K562 (cell line): ENCODE measurements around the gene COL15A1. TPM values are rescaled to one million over a fixed set of nuclear protein-coding genes. Genes with fewer than 3 reads are reported as not detected.

Experiments
- CTBP1 ChIP-seq: fragments of 450-650 bp; IDR thresholded peaks from 2 replicates; pipeline ENCODE4 v1.6.1; 2016; ENCODE audit warnings: borderline replicate concordance
- ELF1 ChIP-seq: fragments of 200-800 bp; sonication (Bioruptor generic); IDR thresholded peaks from 2 replicates; pipeline ENCODE4 v1.6.1; 2016; ENCODE audit warnings: missing genetic modification characterization, missing compliant biosample characterization
- FOXP1 ChIP-seq: sonication (generic); formaldehyde crosslinking; IDR thresholded peaks from 2 replicates; pipeline ENCODE4 v1.8.0; 2022; ENCODE audit warnings: mild to moderate bottlenecking, missing genetic modification reagents
- NELFE ChIP-seq: IDR thresholded peaks from 2 replicates; pipeline ENCODE4 v1.6.1; 2011; ENCODE audit warnings: mild to moderate bottlenecking; ENCODE audit not compliant: insufficient read depth, insufficient read length
- NONO ChIP-seq, 2 experiments: fragments of 200-400 bp in 1 of 2; fragments of 450-650 bp in 1 of 2; formaldehyde crosslinking in 1 of 2; IDR thresholded peaks; 2 replicates each; pipeline ENCODE4 v1.6.1; 2017; ENCODE audit warnings: low read depth in 2 of 2, mild to moderate bottlenecking in 2 of 2, moderate library complexity in 2 of 2, low read length in 1 of 2
- POLR2AphosphoS2 ChIP-seq: IDR thresholded peaks from 2 replicates; pipeline ENCODE4 v1.6.1; 2012; ENCODE audit warnings: low read length, improper control_type of control experiment
- TGIF2 ChIP-seq: sonication (generic); formaldehyde crosslinking; IDR thresholded peaks from 2 replicates; pipeline ENCODE4 v1.8.1; 2022; ENCODE audit warnings: mild to moderate bottlenecking, missing genetic modification reagents, moderate library complexity
- ZNF184 ChIP-seq: sonication (generic); formaldehyde crosslinking; IDR thresholded peaks from 2 replicates; pipeline ENCODE4 v1.5.0; 2020; ENCODE audit warnings: missing genetic modification reagents
- ZSCAN32 ChIP-seq: fragments of 450-650 bp; formaldehyde crosslinking; IDR thresholded peaks from 2 replicates; pipeline ENCODE4 v1.4.0; 2020; ENCODE audit warnings: mild to moderate bottlenecking, moderate library complexity
- polyA plus RNA-seq, 8 experiments: library from polyadenylated mRNA; depleted of rRNA in 4 of 8; stranded (reverse) in 5 of 8; unstranded in 3 of 8; fragments of >200 nt; fragmentation: Nextera tagmentation in 2 of 8; fragmentation: Illumina TruSeq in 1 of 8; extraction: Ambion mirVana in 2 of 8; extraction: Trizol in 1 of 8; gene quantifications; 2 replicates each; pipeline versions ENCODE4 v1.2.1 to v1.2.3, GENCODE V29; 2011 to 2014; ENCODE audit warnings: inconsistent platforms in 1 of 8, missing spikeins in 1 of 8
- total RNA-seq, 7 experiments: library from RNA; depleted of rRNA in 6 of 7; stranded (reverse); fragments of >200 nt in 6 of 7; fragmentation: Illumina TruSeq in 2 of 7; extraction: Trizol in 2 of 7; gene quantifications; 2 replicates each; pipeline versions ENCODE4 v1.2.1 to v1.2.3, GENCODE V29; 2011 to 2021; ENCODE audit warnings: low replicate concordance in 1 of 7
- TF ChIP-seq, protein P1 (sequence below): fragments of 250-450 bp; sonication (Bioruptor Pico); IDR thresholded peaks from 2 replicates; pipeline ENCODE4 v1.5.0; 2022; ENCODE audit warnings: mild to moderate bottlenecking
- TF ChIP-seq, protein P2 (sequence below): IDR thresholded peaks from 3 replicates; pipeline ENCODE4 v1.6.1; 2011; ENCODE audit warnings: borderline replicate concordance, mild to moderate bottlenecking, moderate library complexity; ENCODE audit not compliant: insufficient read length; ENCODE audit errors: extremely low read depth
- TF ChIP-seq, protein P3 (sequence below): sonication (generic); formaldehyde crosslinking; IDR thresholded peaks from 2 replicates; pipeline ENCODE4 v1.8.0; 2022; ENCODE audit warnings: mild to moderate bottlenecking, missing genetic modification reagents
- TF ChIP-seq, protein P4 (sequence below): fragments of 250-450 bp; sonication (Bioruptor Pico); IDR thresholded peaks from 2 replicates; pipeline ENCODE4 v1.5.0; 2020; ENCODE audit warnings: mild to moderate bottlenecking, borderline replicate concordance
- TF ChIP-seq, protein P5 (sequence below): fragments of 250-450 bp; sonication (Bioruptor Pico); IDR thresholded peaks from 2 replicates; pipeline ENCODE4 v1.6.1; 2021; ENCODE audit warnings: mild to moderate bottlenecking
- TF ChIP-seq, protein P6 (sequence below), 2 experiments: fragments of 250-450 bp in 1 of 2; fragments of 450-650 bp in 1 of 2; sonication (Bioruptor Pico) in 1 of 2; IDR thresholded peaks; 2 replicates each; pipeline versions ENCODE4 v1.6.1 to v1.8.0; 2016 to 2021; ENCODE audit warnings: mild to moderate bottlenecking in 2 of 2, moderate library complexity in 2 of 2, missing compliant biosample characterization in 1 of 2, missing genetic modification characterization in 1 of 2
- TF ChIP-seq, protein P7 (sequence below): fragments of 200-800 bp; sonication (Bioruptor generic); IDR thresholded peaks from 2 replicates; pipeline ENCODE4 v1.6.1; 2017; ENCODE audit warnings: missing genetic modification characterization, missing compliant biosample characterization

Gene COL15A1
- total and polyA plus RNA-seq, 9 of the 15 experiments (the other 6 are each of a cell fraction or from before 2014, with no cell fraction given) = 0.46 to 5.1 (median 2.6) TPM

DNA sequence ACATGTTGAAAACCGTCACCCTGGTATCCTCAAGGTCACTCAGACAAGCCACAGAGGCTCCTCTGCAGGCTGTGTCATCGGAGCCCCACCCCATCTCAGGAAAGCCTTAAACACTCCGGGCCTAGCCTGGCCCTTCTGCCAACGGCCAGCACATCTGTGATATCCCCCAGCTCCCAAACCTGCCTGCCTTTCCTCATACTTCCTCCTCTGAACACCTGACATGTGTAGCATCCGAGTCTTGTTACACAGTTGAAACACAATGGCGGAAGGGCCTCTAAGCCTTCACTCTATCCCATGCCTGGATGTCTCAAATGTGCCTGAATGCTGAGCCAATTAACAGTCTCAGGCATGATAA lies 128.3 kb downstream of the COL15A1 start (continued):
- no peak for TF ChIP-seq ZNF184 (CRISPR knock-in tag)
- TF ChIP-seq CTBP1 = 0 out of 2 replicates have a peak, but pooled peaks have one; percentile 30
- TF ChIP-seq, protein P1, sequence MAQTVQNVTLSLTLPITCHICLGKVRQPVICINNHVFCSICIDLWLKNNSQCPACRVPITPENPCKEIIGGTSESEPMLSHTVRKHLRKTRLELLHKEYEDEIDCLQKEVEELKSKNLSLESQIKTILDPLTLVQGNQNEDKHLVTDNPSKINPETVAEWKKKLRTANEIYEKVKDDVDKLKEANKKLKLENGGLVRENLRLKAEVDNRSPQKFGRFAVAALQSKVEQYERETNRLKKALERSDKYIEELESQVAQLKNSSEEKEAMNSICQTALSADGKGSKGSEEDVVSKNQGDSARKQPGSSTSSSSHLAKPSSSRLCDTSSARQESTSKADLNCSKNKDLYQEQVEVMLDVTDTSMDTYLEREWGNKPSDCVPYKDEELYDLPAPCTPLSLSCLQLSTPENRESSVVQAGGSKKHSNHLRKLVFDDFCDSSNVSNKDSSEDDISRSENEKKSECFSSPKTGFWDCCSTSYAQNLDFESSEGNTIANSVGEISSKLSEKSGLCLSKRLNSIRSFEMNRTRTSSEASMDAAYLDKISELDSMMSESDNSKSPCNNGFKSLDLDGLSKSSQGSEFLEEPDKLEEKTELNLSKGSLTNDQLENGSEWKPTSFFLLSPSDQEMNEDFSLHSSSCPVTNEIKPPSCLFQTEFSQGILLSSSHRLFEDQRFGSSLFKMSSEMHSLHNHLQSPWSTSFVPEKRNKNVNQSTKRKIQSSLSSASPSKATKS (CRISPR knock-in tag) = no peak
- no peak for TF ChIP-seq NELFE
- TF ChIP-seq, protein P2, sequence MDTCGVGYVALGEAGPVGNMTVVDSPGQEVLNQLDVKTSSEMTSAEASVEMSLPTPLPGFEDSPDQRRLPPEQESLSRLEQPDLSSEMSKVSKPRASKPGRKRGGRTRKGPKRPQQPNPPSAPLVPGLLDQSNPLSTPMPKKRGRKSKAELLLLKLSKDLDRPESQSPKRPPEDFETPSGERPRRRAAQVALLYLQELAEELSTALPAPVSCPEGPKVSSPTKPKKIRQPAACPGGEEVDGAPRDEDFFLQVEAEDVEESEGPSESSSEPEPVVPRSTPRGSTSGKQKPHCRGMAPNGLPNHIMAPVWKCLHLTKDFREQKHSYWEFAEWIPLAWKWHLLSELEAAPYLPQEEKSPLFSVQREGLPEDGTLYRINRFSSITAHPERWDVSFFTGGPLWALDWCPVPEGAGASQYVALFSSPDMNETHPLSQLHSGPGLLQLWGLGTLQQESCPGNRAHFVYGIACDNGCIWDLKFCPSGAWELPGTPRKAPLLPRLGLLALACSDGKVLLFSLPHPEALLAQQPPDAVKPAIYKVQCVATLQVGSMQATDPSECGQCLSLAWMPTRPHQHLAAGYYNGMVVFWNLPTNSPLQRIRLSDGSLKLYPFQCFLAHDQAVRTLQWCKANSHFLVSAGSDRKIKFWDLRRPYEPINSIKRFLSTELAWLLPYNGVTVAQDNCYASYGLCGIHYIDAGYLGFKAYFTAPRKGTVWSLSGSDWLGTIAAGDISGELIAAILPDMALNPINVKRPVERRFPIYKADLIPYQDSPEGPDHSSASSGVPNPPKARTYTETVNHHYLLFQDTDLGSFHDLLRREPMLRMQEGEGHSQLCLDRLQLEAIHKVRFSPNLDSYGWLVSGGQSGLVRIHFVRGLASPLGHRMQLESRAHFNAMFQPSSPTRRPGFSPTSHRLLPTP = no peak
- TF ChIP-seq, protein P3, sequence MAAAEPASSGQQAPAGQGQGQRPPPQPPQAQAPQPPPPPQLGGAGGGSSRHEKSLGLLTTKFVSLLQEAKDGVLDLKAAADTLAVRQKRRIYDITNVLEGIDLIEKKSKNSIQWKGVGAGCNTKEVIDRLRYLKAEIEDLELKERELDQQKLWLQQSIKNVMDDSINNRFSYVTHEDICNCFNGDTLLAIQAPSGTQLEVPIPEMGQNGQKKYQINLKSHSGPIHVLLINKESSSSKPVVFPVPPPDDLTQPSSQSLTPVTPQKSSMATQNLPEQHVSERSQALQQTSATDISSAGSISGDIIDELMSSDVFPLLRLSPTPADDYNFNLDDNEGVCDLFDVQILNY (CRISPR knock-in tag) = no peak
- TF ChIP-seq, protein P4, sequence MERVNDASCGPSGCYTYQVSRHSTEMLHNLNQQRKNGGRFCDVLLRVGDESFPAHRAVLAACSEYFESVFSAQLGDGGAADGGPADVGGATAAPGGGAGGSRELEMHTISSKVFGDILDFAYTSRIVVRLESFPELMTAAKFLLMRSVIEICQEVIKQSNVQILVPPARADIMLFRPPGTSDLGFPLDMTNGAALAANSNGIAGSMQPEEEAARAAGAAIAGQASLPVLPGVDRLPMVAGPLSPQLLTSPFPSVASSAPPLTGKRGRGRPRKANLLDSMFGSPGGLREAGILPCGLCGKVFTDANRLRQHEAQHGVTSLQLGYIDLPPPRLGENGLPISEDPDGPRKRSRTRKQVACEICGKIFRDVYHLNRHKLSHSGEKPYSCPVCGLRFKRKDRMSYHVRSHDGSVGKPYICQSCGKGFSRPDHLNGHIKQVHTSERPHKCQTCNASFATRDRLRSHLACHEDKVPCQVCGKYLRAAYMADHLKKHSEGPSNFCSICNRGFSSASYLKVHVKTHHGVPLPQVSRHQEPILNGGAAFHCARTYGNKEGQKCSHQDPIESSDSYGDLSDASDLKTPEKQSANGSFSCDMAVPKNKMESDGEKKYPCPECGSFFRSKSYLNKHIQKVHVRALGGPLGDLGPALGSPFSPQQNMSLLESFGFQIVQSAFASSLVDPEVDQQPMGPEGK = no peak
- TF ChIP-seq, protein P5, sequence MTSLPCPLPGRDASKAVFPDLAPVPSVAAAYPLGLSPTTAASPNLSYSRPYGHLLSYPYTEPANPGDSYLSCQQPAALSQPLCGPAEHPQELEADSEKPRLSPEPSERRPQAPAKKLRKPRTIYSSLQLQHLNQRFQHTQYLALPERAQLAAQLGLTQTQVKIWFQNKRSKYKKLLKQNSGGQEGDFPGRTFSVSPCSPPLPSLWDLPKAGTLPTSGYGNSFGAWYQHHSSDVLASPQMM (CRISPR knock-in tag) = no peak
- TF ChIP-seq FOXP1 (CRISPR knock-in tag) = no peak
- TF ChIP-seq, protein P6, sequence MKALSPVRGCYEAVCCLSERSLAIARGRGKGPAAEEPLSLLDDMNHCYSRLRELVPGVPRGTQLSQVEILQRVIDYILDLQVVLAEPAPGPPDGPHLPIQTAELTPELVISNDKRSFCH (CRISPR knock-in tag; IDR thresholded peaks at IDR 0.05) = no peak
- TF ChIP-seq, protein P6 (tag; IDR thresholded peaks at IDR 0.05) = no peak
- TF ChIP-seq, protein P7, sequence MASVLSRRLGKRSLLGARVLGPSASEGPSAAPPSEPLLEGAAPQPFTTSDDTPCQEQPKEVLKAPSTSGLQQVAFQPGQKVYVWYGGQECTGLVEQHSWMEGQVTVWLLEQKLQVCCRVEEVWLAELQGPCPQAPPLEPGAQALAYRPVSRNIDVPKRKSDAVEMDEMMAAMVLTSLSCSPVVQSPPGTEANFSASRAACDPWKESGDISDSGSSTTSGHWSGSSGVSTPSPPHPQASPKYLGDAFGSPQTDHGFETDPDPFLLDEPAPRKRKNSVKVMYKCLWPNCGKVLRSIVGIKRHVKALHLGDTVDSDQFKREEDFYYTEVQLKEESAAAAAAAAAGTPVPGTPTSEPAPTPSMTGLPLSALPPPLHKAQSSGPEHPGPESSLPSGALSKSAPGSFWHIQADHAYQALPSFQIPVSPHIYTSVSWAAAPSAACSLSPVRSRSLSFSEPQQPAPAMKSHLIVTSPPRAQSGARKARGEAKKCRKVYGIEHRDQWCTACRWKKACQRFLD = peak; percentile 86
- no peak for TF ChIP-seq ZSCAN32 (CRISPR knock-in tag)
- TF ChIP-seq NONO (IDR thresholded peaks at IDR 0.05; ENCODE audit: low read depth in 2 of 2, low read length in 1 of 2) = no peak
- TF ChIP-seq ELF1 (tag) = no peak
- TF ChIP-seq TGIF2 (CRISPR knock-in tag) = no peak
- no peak for TF ChIP-seq POLR2AphosphoS2
